Esophagus muscularis mucosa (tissue), 4 donors: ENCODE measurements around the gene GALNS.

ENCODE experiments used
- EP300 ChIP-seq: sonication (generic); formaldehyde crosslinking; IDR thresholded peaks from one replicate; pipeline ENCODE4 v1.6.1; 2017; ENCODE audit warnings: antibody characterized with exemption
- POLR2A ChIP-seq: fragments of 450-650 bp; IDR thresholded peaks from one replicate; pipeline ENCODE4 v1.6.1; 2017; ENCODE audit warnings: antibody characterized with exemption, moderate library complexity, mild to moderate bottlenecking, low read depth
- POLR2AphosphoS5 ChIP-seq, 2 donors: sonication (generic); formaldehyde crosslinking; IDR thresholded peaks; one replicate each; pipeline ENCODE4 v1.6.1; 2017; ENCODE audit warnings: antibody characterized with exemption in 2 of 2
- TF ChIP-seq, protein P1 (sequence below), 3 experiments: fragments of 200-600 bp in 2 of 3; fragments of 450-650 bp in 1 of 3; sonication (generic) in 2 of 3; IDR thresholded peaks; one replicate each; pipeline ENCODE4 v1.5.1; 2017 to 2019; ENCODE audit warnings: antibody characterized with exemption in 3 of 3, mild to moderate bottlenecking in 2 of 3, moderate library complexity in 1 of 3

DNA sequence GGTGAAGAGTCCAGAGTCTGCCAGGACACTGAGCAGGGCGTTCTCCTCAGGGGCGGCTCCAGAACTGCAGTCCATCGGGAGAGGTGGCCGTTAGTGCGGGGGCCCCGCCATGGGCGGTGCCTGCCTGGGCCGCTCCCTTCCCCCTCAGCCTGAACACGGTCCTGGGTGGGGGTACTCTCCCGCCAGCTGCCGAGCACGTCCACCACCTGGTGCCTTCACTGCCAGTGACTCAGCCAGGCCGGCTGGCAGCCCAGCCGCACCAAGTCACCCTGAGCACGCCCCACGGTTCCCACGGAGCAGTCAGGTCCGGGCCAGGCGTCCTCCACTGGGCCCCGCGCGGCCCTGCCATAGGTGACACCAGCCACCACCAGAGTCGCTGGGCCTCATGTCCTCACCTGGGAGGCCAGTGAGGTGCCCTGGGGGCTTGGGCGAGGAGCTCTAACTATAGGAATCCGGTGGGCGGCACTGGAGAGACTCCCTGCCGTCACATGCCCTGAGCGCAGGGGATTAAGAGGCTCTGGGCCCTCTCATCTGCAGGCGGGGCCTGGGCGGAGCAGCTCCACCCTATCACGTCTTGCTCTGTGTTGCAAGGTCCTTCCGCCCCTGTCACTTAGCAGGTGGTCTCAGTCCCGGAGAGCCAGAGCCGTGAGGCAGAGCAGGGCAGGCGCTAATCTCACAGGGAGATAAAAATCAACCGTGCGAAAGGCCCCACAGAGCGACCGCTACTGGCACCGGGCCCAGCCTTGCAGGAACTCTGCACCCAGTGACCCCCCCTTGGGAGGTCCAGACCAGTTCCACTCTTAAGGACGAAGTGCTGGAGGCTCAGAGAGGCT is 86.1 kb downstream of the GALNS start:
- TF ChIP-seq, protein P1, sequence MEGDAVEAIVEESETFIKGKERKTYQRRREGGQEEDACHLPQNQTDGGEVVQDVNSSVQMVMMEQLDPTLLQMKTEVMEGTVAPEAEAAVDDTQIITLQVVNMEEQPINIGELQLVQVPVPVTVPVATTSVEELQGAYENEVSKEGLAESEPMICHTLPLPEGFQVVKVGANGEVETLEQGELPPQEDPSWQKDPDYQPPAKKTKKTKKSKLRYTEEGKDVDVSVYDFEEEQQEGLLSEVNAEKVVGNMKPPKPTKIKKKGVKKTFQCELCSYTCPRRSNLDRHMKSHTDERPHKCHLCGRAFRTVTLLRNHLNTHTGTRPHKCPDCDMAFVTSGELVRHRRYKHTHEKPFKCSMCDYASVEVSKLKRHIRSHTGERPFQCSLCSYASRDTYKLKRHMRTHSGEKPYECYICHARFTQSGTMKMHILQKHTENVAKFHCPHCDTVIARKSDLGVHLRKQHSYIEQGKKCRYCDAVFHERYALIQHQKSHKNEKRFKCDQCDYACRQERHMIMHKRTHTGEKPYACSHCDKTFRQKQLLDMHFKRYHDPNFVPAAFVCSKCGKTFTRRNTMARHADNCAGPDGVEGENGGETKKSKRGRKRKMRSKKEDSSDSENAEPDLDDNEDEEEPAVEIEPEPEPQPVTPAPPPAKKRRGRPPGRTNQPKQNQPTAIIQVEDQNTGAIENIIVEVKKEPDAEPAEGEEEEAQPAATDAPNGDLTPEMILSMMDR (IDR thresholded peaks at IDR 0.05) = no peak
- peak; percentile 73 to 80 for TF ChIP-seq POLR2AphosphoS5 (IDR thresholded peaks at IDR 0.05)
- TF ChIP-seq POLR2A = no peak
- no peak for TF ChIP-seq EP300
